Spinal cord (tissue), 10 donors: ENCODE results near the gene TLE5. TPM values are rescaled to one million over a fixed set of nuclear protein-coding genes. Genes with fewer than 3 reads are reported as not detected.

ENCODE experiments used
- DNase-seq, 6 donors: peaks; one replicate each; pipeline versions ENCODE4 v3.0.0 to v3.0.0-alpha.2; 2013 to 2015; ENCODE audit warnings: low spot score in 6 of 6, low read depth in 4 of 6
- H3K27ac ChIP-seq: one replicate; pipeline ENCODE4 v1.5.1; 2013; ENCODE audit warnings: low read depth, low read length, control low read depth
- H3K27me3 ChIP-seq: one replicate; pipeline ENCODE4 v1.6.1; 2013; ENCODE audit warnings: low read length; ENCODE audit not compliant: control insufficient read depth, insufficient read depth
- H3K36me3 ChIP-seq: one replicate; pipeline ENCODE4 v1.6.1; 2013; ENCODE audit warnings: low read length; ENCODE audit not compliant: control insufficient read depth, insufficient read depth
- H3K4me1 ChIP-seq: one replicate; pipeline ENCODE4 v1.6.1; 2013; ENCODE audit warnings: low read length; ENCODE audit not compliant: control insufficient read depth, insufficient read depth
- H3K4me3 ChIP-seq: one replicate; pipeline ENCODE4 v1.5.1; 2013; ENCODE audit warnings: low read depth, low read length, control low read depth
- H3K9me3 ChIP-seq: one replicate; pipeline ENCODE4 v1.6.1; 2013; ENCODE audit warnings: low read length; ENCODE audit not compliant: control insufficient read depth, insufficient read depth
- WGBS: methylation state at CpG from one replicate; pipeline ENCODE4 v1.1.5; 2013; ENCODE audit warnings: missing lambda C conversion rate; ENCODE audit not compliant: insufficient coverage; 5-methylcytosine and 5-hydroxymethylcytosine counted together
- polyA plus RNA-seq, 2 donors: library from polyadenylated mRNA; unstranded; fragments of 120-200 nt; gene quantifications; one replicate each; pipeline ENCODE4 v1.2.1, GENCODE V29; 2013; ENCODE audit not compliant: insufficient read length in 2 of 2
- total RNA-seq, 2 donors: library from RNA; depleted of rRNA in 1 of 2; stranded (reverse); fragments of 120-200 nt in 1 of 2; fragments of >200 nt in 1 of 2; gene quantifications; one replicate each; pipeline versions ENCODE4 v1.2.3 to v1.2.4, GENCODE V29; 2013 to 2014
- donor health status: healthy.

The TLE5 gene
- total and polyA plus RNA-seq, 4 donors, result 124 to 1,010 (median 578) TPM

DNA sequence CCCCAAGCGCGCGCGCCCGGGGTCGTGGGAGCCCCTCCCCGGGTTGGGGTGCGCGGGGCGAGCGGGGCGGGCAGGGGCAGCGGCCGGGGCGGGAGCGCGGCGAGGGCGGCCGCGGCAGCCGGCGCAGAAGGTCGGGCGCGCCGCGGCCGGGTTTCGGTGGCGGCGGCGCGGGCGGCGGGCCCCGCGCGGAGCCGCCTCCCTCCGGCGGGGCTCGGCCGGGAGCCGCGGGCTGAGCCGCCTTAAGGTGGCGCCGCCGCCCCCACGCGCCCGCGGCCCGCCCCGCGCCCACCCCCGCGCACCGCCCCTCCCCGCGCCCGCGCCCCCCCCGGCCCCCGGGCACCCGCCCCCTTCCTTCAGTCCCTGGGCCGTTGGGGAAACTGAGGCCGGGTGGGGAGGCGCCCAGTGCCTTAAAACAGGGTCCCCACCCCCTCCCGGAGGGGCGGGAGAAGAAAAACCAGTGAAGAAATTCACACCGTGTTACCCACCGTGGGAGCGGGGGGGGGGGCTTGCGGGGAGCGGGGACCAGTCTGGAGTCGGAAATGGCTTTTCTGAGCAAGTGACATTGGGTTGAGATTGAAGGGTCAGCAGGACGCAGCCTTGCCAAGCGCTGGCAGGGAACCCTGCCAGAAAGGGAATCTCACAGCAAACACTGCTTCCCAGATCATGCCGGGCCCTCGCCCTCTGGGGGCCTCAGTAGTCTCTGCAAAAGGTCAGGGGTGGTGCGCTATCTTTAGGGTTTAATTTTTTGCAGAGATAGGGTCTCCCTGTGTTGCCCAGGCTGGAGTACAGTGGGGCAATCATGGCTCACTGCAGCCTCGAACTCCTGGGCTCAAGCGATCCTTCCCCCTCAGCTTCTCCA, 33.0 kb downstream of the TLE5 start, which contains the start of gene TLE2:
Gene TLE2 (minus strand): TSS at position 216 of the 859 bp plus-strand sequence. CDS start 376 bp downstream, outside the sequence.
- no peaks in the 10 kb centered on the region for H3K9me3 ChIP-seq
- H3K4me3 ChIP-seq, result peak within 1 kb of the TSS; percentile 65
- peaks cover 63% of the 10 kb centered on the region for H3K27me3 ChIP-seq
- under 1% methylated on average over 54 of the region's 85 CpGs for WGBS
- DNase-seq, result peak in 1 of 6 donors; percentile 51
- H3K4me1 ChIP-seq, result peaks cover 44% of the 10 kb centered on the region
- peaks cover 12% of the 10 kb centered on the region for H3K36me3 ChIP-seq
- no peak within 1 kb of the TSS for H3K27ac ChIP-seq

GRCh38 chr19:3028305-3029064, 33.8 kb downstream of the TLE5 start:
- Histone ChIP-seq H3K27me3 (peaks cover 55% of the 10 kb centered on the region), H3K4me3 (peak overlapping the region; percentile 65), H3K36me3 (peaks cover 12% of the 10 kb centered on the region), H3K9me3 (no peaks in the 10 kb centered on the region), H3K4me1 (peaks cover 36% of the 10 kb centered on the region), H3K27ac (no peak overlapping the region)
- DNase-seq, result peak in 1 of 6 donors; percentile 41
- WGBS, result 0% methylated on average over 35 of the region's 40 CpGs

DNA sequence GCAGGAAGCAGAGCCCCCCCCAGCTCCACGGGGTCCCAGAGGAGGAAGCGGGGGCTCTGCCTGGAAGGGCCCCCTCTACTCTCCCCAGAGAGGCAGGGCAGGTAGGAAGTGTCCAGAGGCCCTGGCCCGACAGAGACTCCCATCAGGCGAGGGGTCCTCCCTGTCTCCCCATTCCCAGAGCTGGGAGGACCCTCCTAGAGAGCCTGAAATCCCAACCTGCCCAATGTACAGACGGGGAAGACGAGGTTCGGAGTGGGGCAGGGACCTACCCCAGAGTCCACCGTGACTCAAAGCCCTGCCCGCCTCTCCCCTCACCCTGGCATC, 34.4 kb downstream of the TLE5 start:
- Histone ChIP-seq H3K27me3 (peaks cover 55% of the 10 kb centered on the region), H3K27ac (no peak overlapping the region), H3K4me3 (no peak overlapping the region), H3K36me3 (peaks cover 12% of the 10 kb centered on the region), H3K4me1 (peaks cover 35% of the 10 kb centered on the region), H3K9me3 (no peaks in the 10 kb centered on the region)
- 47% methylated on average over 4 of the region's 9 CpGs for WGBS
- no peak for DNase-seq

DNA sequence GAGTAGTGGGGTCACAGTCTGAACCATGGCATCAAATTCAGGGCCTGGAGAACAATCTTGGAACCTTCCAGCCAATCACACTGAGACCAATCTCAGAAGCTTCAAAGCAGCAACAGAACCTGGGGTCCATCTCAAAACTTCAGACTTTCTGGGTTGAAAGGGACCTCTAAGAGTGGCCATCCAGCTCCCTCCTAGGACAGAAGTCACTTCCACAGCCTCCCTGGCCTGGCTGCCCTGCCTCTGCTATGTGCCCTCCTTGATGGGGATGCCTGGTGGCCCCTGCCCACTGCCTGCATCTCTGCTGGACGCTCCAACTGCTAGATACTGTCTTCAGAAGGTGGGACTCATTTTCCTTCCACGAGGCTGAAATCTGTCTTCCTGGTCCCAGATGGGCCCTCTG, 35.0 kb downstream of the TLE5 start:
- peaks cover 35% of the 10 kb centered on the region for H3K4me1 ChIP-seq
- H3K36me3 ChIP-seq, result peaks cover 12% of the 10 kb centered on the region
- DNase-seq, result no peak
- no peak overlapping the region for H3K27ac ChIP-seq
- 71% methylated on average over 2 of the region's 2 CpGs for WGBS
- H3K27me3 ChIP-seq, result peaks cover 52% of the 10 kb centered on the region
- H3K4me3 ChIP-seq, result no peak overlapping the region
- no peaks in the 10 kb centered on the region for H3K9me3 ChIP-seq

DNA sequence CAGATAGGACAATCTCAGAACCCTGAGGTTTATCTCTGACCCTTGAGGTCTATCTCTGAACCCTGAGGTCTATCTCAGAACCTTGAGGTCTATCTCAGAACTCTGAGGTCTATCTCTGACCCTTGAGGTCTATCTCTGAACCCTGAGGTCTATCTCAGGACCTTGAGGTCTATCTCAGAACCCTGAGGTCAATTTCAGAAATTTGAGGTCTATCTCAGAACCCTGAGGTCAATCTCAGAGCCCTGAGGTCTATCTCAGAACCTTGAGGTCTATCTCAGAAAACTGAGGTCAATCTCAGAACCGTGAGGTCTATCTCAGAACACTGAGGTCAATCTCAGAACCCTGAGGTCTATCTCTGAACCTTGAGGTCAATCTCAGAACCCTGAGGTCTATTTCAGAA, 35.5 kb downstream of the TLE5 start:
- 100% methylated on average over 1 of the region's 1 CpG for WGBS
- no peak for DNase-seq
- H3K27me3 ChIP-seq, result peaks cover 51% of the 10 kb centered on the region

DNA sequence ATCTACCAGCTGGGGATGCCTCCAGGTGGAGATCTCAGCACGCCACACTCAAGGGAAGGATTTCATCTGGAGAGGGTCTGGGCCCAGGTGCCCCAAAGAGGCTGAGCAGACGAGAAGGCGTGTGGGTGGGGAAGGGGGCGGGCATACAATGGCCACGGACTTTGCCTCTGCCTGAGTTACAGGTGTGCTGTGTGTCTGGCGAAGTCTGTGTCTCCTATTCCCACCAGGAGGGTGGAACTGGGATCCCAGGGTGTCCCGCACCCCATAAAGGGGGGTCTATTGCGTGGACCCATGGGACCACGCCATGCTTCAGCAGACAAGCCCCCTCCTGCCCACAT, 36.8 kb downstream of the TLE5 start:
- H3K36me3 ChIP-seq, result peaks cover 12% of the 10 kb centered on the region
- no peaks in the 10 kb centered on the region for H3K9me3 ChIP-seq
- 58% methylated on average over 8 of the region's 9 CpGs for WGBS
- H3K27ac ChIP-seq, result no peak overlapping the region
- peaks cover 40% of the 10 kb centered on the region for H3K27me3 ChIP-seq
- no peak for DNase-seq
- H3K4me3 ChIP-seq, result no peak overlapping the region
- H3K4me1 ChIP-seq, result peaks cover 35% of the 10 kb centered on the region

More for the DNA sequence above, 35.5 kb downstream of the TLE5 start:
- Histone ChIP-seq H3K36me3 (peaks cover 12% of the 10 kb centered on the region), H3K4me3 (no peak overlapping the region), H3K27ac (no peak overlapping the region), H3K4me1 (peaks cover 35% of the 10 kb centered on the region), H3K9me3 (no peaks in the 10 kb centered on the region)

DNA sequence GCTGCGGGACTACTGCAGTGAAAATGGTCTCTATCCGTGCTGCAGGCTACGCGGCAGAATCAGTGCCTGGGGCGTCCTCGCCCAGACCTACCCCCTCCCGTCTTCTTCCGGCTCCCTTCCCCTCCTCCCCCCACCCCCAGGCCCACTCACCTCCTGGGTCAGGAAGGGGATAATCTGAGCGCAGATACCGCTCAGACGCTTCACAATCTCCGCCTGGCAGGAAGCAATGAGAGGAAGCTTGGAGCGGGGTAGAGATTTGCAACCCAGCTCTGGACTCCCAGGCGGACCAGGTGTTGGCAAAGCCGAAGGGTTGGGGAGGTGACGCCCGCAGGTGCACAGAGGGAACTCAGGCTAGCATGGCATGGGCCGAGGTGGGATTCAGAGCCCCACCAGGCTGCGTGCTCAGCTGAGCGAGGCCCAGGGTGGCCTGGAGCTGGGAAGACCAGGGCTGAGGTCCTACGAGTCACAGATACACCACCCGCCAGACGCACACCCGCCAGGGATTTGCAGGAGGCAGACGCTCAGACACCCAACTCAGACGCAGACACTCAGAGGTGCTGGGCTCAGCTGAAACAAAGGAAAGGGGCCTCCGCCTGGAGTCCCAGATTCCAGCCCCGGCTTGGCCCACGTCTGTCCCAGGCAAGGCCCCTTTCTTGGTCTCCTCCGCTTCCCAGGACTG, 37.3 kb downstream of the TLE5 start:
- Histone ChIP-seq H3K27ac (no peak overlapping the region), H3K4me3 (no peak overlapping the region), H3K4me1 (peaks cover 35% of the 10 kb centered on the region), H3K27me3 (peaks cover 35% of the 10 kb centered on the region), H3K36me3 (peaks cover 12% of the 10 kb centered on the region), H3K9me3 (no peaks in the 10 kb centered on the region)
- WGBS, result 31% methylated on average over 27 of the region's 30 CpGs
- DNase-seq, result no peak

DNA sequence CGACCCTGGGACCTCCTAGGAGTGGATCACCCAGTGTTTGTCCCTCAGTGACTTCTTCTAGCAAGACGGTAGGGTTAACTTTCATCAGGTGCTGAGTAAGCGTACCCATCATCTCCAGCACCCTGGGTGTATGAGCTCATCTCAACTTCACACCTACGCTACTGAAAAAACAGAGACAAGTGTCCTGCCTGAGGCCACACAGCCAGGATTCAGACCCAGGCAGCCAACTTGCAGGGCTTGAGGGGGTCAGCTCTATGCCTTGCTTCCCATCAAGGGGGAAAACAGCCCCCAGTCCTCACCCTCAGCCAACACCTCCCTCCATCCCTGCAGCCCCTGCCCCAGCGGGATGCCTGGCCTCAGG, 37.8 kb downstream of the TLE5 start:
- Histone ChIP-seq H3K4me3 (no peak overlapping the region), H3K27me3 (peaks cover 35% of the 10 kb centered on the region), H3K36me3 (peaks cover 14% of the 10 kb centered on the region), H3K4me1 (peaks cover 31% of the 10 kb centered on the region), H3K9me3 (no peaks in the 10 kb centered on the region), H3K27ac (no peak overlapping the region)
- DNase-seq, result no peak
- 51% methylated on average over 4 of the region's 5 CpGs for WGBS

DNA sequence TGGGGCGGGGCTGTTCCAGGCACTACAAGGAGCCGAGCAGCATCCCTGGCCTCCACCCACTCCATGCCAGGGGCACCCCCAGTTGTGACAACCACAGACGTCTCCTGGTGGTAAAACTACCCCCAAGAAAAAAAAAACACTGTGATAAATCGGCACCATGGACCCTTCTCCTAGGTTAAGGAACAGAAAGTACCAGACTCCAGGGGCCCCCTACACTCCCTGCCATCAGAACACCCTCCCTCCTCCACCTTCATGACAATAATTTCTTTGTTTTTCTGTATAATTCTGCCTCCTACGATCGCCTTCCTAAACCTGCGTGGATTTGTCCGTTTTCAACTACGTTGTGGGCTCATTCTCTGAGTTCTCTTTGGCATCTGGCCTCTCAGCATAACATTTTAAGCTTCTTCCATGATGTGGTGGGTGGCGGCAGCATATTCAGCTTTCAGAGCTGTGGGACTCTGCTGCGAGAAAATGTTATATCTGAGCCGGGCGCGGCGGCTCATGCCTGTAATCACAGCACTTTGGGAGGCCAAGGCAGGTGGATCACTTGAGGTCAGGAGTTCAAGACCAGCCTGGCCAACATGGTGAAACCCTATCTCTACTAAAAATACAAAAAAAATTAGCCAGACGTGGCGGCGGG, 41.9 kb downstream of the TLE5 start:
- Histone ChIP-seq H3K9me3 (no peaks in the 10 kb centered on the region), H3K27ac (no peak overlapping the region), H3K4me3 (no peak overlapping the region), H3K36me3 (peaks cover 24% of the 10 kb centered on the region), H3K4me1 (peaks cover 10% of the 10 kb centered on the region), H3K27me3 (peaks cover 11% of the 10 kb centered on the region)
- no peak for DNase-seq
- 70% methylated on average over 18 of the region's 18 CpGs for WGBS
